Measurements from ENCODE around the gene ATP5F1C.
"Not testable (repeated sequence)": the region's sequence is repeated elsewhere in the genome, so short reads cannot be mapped to it uniquely, and the experiment has no call there.

The ATP5F1C gene

GRCh38 chr10:7794251-7795026, 6.5 kb downstream of the ATP5F1C start:
- DNase-seq (ENCODE audit: low read depth), result peak; percentile 48

GRCh38 chr10:7795605-7796004, 7.6 kb downstream of the ATP5F1C start:
- peak; percentile 92 for DNase-seq (ENCODE audit: low read depth)

- DNase-seq (ENCODE audit: low read depth), result peak; percentile 98
Measured at GRCh38 chr10:7797582-7797981, 9.6 kb downstream of the ATP5F1C start.

- no peak for DNase-seq (ENCODE audit: low read depth)
Measured at GRCh38 chr10:7802606-7803005, 14.6 kb downstream of the ATP5F1C start.

- no peak for DNase-seq (ENCODE audit: low read depth)
Measured at GRCh38 chr10:7804216-7804615, 16.2 kb downstream of the ATP5F1C start.

- no peak for DNase-seq (ENCODE audit: low read depth)
Measured at GRCh38 chr10:7804741-7805140, 16.8 kb downstream of the ATP5F1C start.

GRCh38 chr10:7808686-7809267, 20.8 kb downstream of the ATP5F1C start:
- DNase-seq (ENCODE audit: low read depth), result no peak

- peak; percentile 18 for DNase-seq (ENCODE audit: low read depth)
Measured at GRCh38 chr10:7810443-7810842, 22.5 kb downstream of the ATP5F1C start.

- DNase-seq (ENCODE audit: low read depth), result peak; percentile 67
Measured at GRCh38 chr10:7811000-7811399, 23.0 kb downstream of the ATP5F1C start.

- not testable (repeated sequence) for DNase-seq (ENCODE audit: low read depth)
Measured at GRCh38 chr10:7811743-7812142, 23.8 kb downstream of the ATP5F1C start.

GRCh38 chr10:7813481-7813880, 25.5 kb downstream of the ATP5F1C start:
- DNase-seq (ENCODE audit: low read depth), result no peak

GRCh38 chr10:7817576-7817975, 29.6 kb downstream of the ATP5F1C start:
- no peak for DNase-seq (ENCODE audit: low read depth)

- no peak for DNase-seq (ENCODE audit: low read depth)
Measured at GRCh38 chr10:7817984-7818294, 30.0 kb downstream of the ATP5F1C start.

- DNase-seq (ENCODE audit: low read depth), result peak; percentile 80
Measured at GRCh38 chr10:7818295-7819120, 30.5 kb downstream of the ATP5F1C start, which contains the start of gene TAF3. TSS of gene TAF3 (plus strand) at chr10:7818505. CDS start at chr10:7818710, 205 bp downstream.

GRCh38 chr10:7819121-7819460, 31.1 kb downstream of the ATP5F1C start:
- peak; percentile 27 for DNase-seq (ENCODE audit: low read depth)

- no peak for DNase-seq (ENCODE audit: low read depth)
Measured at GRCh38 chr10:7824251-7824650, 36.3 kb downstream of the ATP5F1C start.

GRCh38 chr10:7826971-7827370, 39.0 kb downstream of the ATP5F1C start:
- peak; percentile 57 for DNase-seq (ENCODE audit: low read depth)

GRCh38 chr10:7829289-7829834, 41.4 kb downstream of the ATP5F1C start:
- no peak for DNase-seq (ENCODE audit: low read depth)

- DNase-seq (ENCODE audit: low read depth), result no peak
Measured at GRCh38 chr10:7832060-7832459, 44.1 kb downstream of the ATP5F1C start.

- DNase-seq (ENCODE audit: low read depth), result no peak
Measured at GRCh38 chr10:7833210-7833609, 45.2 kb downstream of the ATP5F1C start.

GRCh38 chr10:7834262-7834661, 46.3 kb downstream of the ATP5F1C start:
- DNase-seq (ENCODE audit: low read depth), result no peak

- no peak for DNase-seq (ENCODE audit: low read depth)
Measured at GRCh38 chr10:7836571-7836970, 48.6 kb downstream of the ATP5F1C start.

- DNase-seq (ENCODE audit: low read depth), result no peak
Measured at GRCh38 chr10:7846591-7846990, 58.6 kb downstream of the ATP5F1C start.
